Measurements from ENCODE around the gene STX4.

STX4 gene

GRCh38 chr16:31064882-31065461 lies 31.6 kb downstream of the STX4 start:
- H3K27me3 ChIP-seq (replicated peaks; ENCODE audit: control insufficient read depth, insufficient read depth, low read length, poor library complexity, severe bottlenecking), result no peaks in the 10 kb centered on the region
- no peaks in the 10 kb centered on the region for H3K9me3 ChIP-seq (ENCODE audit: control insufficient read depth, low read length)
- H3K4me1 ChIP-seq (ENCODE audit: control insufficient read depth, insufficient read depth, low read length, poor library complexity, severe bottlenecking), result peaks cover 22% of the 10 kb centered on the region
- H3K27ac ChIP-seq (ENCODE audit: insufficient read depth, low read length, poor library complexity, severe bottlenecking), result no peak overlapping the region
- H3K4me3 ChIP-seq (ENCODE audit: insufficient read depth, low read depth, low read length, poor library complexity, severe bottlenecking), result no peak overlapping the region
- DNase-seq, result no peak
- H3K36me3 ChIP-seq (ENCODE audit: control insufficient read depth, insufficient read depth, low read length), result peaks cover 14% of the 10 kb centered on the region

- Histone ChIP-seq H3K4me3 (ENCODE audit: insufficient read depth, low read depth, low read length, poor library complexity, severe bottlenecking) (no peak overlapping the region), H3K9me3 (ENCODE audit: control insufficient read depth, low read length) (no peaks in the 10 kb centered on the region), H3K36me3 (ENCODE audit: control insufficient read depth, insufficient read depth, low read length) (no peaks in the 10 kb centered on the region), H3K4me1 (ENCODE audit: control insufficient read depth, insufficient read depth, low read length, poor library complexity, severe bottlenecking) (peaks cover 27% of the 10 kb centered on the region), H3K27ac (ENCODE audit: insufficient read depth, low read length, poor library complexity, severe bottlenecking) (no peak overlapping the region), H3K27me3 (replicated peaks; ENCODE audit: control insufficient read depth, insufficient read depth, low read length, poor library complexity, severe bottlenecking) (no peaks in the 10 kb centered on the region)
- DNase-seq, result no peak
These were observed 34.0 kb downstream of the STX4 start for GRCh38 chr16:31067342-31067741.

GRCh38 chr16:31071861-31072260 lies 38.5 kb downstream of the STX4 start:
- H3K4me3 ChIP-seq (ENCODE audit: insufficient read depth, low read depth, low read length, poor library complexity, severe bottlenecking), result no peak overlapping the region
- no peak for DNase-seq

GRCh38 chr16:31072540-31073141 lies 39.3 kb downstream of the STX4 start:
- DNase-seq, result no peak
- no peaks in the 10 kb centered on the region for H3K9me3 ChIP-seq (ENCODE audit: control insufficient read depth, low read length)

More at GRCh38 chr16:31071861-31072260, 38.5 kb downstream of the STX4 start:
- Histone ChIP-seq H3K4me1 (ENCODE audit: control insufficient read depth, insufficient read depth, low read length, poor library complexity, severe bottlenecking) (peaks cover 20% of the 10 kb centered on the region), H3K36me3 (ENCODE audit: control insufficient read depth, insufficient read depth, low read length) (peaks cover 9% of the 10 kb centered on the region), H3K9me3 (ENCODE audit: control insufficient read depth, low read length) (no peaks in the 10 kb centered on the region), H3K27me3 (replicated peaks; ENCODE audit: control insufficient read depth, insufficient read depth, low read length, poor library complexity, severe bottlenecking) (no peaks in the 10 kb centered on the region), H3K27ac (ENCODE audit: insufficient read depth, low read length, poor library complexity, severe bottlenecking) (peak overlapping the region; percentile 92)

GRCh38 chr16:31073142-31073969 lies 40.0 kb downstream of the STX4 start:
- Histone ChIP-seq H3K27me3 (replicated peaks; ENCODE audit: control insufficient read depth, insufficient read depth, low read length, poor library complexity, severe bottlenecking) (no peaks in the 10 kb centered on the region), H3K27ac (ENCODE audit: insufficient read depth, low read length, poor library complexity, severe bottlenecking) (peak overlapping the region; percentile 92), H3K4me1 (ENCODE audit: control insufficient read depth, insufficient read depth, low read length, poor library complexity, severe bottlenecking) (peaks cover 20% of the 10 kb centered on the region), H3K4me3 (ENCODE audit: insufficient read depth, low read depth, low read length, poor library complexity, severe bottlenecking) (peak overlapping the region; percentile 91), H3K9me3 (ENCODE audit: control insufficient read depth, low read length) (no peaks in the 10 kb centered on the region), H3K36me3 (ENCODE audit: control insufficient read depth, insufficient read depth, low read length) (peaks cover 24% of the 10 kb centered on the region)
- DNase-seq, result peak; percentile 77 to 80 (median 79)

More at GRCh38 chr16:31072540-31073141, 39.3 kb downstream of the STX4 start:
- H3K4me3 ChIP-seq (ENCODE audit: insufficient read depth, low read depth, low read length, poor library complexity, severe bottlenecking), result peak overlapping the region; percentile 91
- H3K36me3 ChIP-seq (ENCODE audit: control insufficient read depth, insufficient read depth, low read length), result peaks cover 16% of the 10 kb centered on the region
- H3K4me1 ChIP-seq (ENCODE audit: control insufficient read depth, insufficient read depth, low read length, poor library complexity, severe bottlenecking), result peaks cover 20% of the 10 kb centered on the region
- H3K27me3 ChIP-seq (replicated peaks; ENCODE audit: control insufficient read depth, insufficient read depth, low read length, poor library complexity, severe bottlenecking), result no peaks in the 10 kb centered on the region
- H3K27ac ChIP-seq (ENCODE audit: insufficient read depth, low read length, poor library complexity, severe bottlenecking), result peak overlapping the region; percentile 92

GRCh38 chr16:31073970-31074813 lies 40.8 kb downstream of the STX4 start, which contains the start of the genes ZNF646 and ZNF668:
ZNF646 (plus strand) TSS chr16:31074422; CDS start chr16:31076325, 1,903 bp downstream.
ZNF668 (minus strand) TSS chr16:31074240; CDS start chr16:31064459, 9,781 bp downstream.
- H3K4me1 ChIP-seq (ENCODE audit: control insufficient read depth, insufficient read depth, low read length, poor library complexity, severe bottlenecking), result peaks cover 20% of the 10 kb centered on the region
- peak within 1 kb of the TSS; percentile 92 for H3K27ac ChIP-seq (ENCODE audit: insufficient read depth, low read length, poor library complexity, severe bottlenecking)
- H3K27me3 ChIP-seq (replicated peaks; ENCODE audit: control insufficient read depth, insufficient read depth, low read length, poor library complexity, severe bottlenecking), result no peaks in the 10 kb centered on the region
- peak; percentile 96 to 98 (median 97) for DNase-seq
- H3K36me3 ChIP-seq (ENCODE audit: control insufficient read depth, insufficient read depth, low read length), result peaks cover 32% of the 10 kb centered on the region
- peak within 1 kb of the TSS; percentile 91 for H3K4me3 ChIP-seq (ENCODE audit: insufficient read depth, low read depth, low read length, poor library complexity, severe bottlenecking)
- no peaks in the 10 kb centered on the region for H3K9me3 ChIP-seq (ENCODE audit: control insufficient read depth, low read length)

- DNase-seq, result no peak
- Histone ChIP-seq H3K27me3 (replicated peaks; ENCODE audit: control insufficient read depth, insufficient read depth, low read length, poor library complexity, severe bottlenecking) (no peaks in the 10 kb centered on the region), H3K9me3 (ENCODE audit: control insufficient read depth, low read length) (no peaks in the 10 kb centered on the region), H3K27ac (ENCODE audit: insufficient read depth, low read length, poor library complexity, severe bottlenecking) (peak overlapping the region; percentile 92), H3K4me1 (ENCODE audit: control insufficient read depth, insufficient read depth, low read length, poor library complexity, severe bottlenecking) (peaks cover 20% of the 10 kb centered on the region), H3K4me3 (ENCODE audit: insufficient read depth, low read depth, low read length, poor library complexity, severe bottlenecking) (peak overlapping the region; percentile 91), H3K36me3 (ENCODE audit: control insufficient read depth, insufficient read depth, low read length) (peaks cover 36% of the 10 kb centered on the region)
These were observed 41.4 kb downstream of the STX4 start for GRCh38 chr16:31074814-31075183.

- Histone ChIP-seq H3K9me3 (ENCODE audit: control insufficient read depth, low read length) (no peaks in the 10 kb centered on the region), H3K36me3 (ENCODE audit: control insufficient read depth, insufficient read depth, low read length) (peaks cover 44% of the 10 kb centered on the region), H3K4me1 (ENCODE audit: control insufficient read depth, insufficient read depth, low read length, poor library complexity, severe bottlenecking) (peaks cover 20% of the 10 kb centered on the region), H3K27me3 (replicated peaks; ENCODE audit: control insufficient read depth, insufficient read depth, low read length, poor library complexity, severe bottlenecking) (no peaks in the 10 kb centered on the region), H3K4me3 (ENCODE audit: insufficient read depth, low read depth, low read length, poor library complexity, severe bottlenecking) (no peak overlapping the region), H3K27ac (ENCODE audit: insufficient read depth, low read length, poor library complexity, severe bottlenecking) (no peak overlapping the region)
- no peak for DNase-seq
These were observed 43.0 kb downstream of the STX4 start for GRCh38 chr16:31076319-31076718.

- Histone ChIP-seq H3K4me1 (ENCODE audit: control insufficient read depth, insufficient read depth, low read length, poor library complexity, severe bottlenecking) (peaks cover 15% of the 10 kb centered on the region), H3K9me3 (ENCODE audit: control insufficient read depth, low read length) (no peaks in the 10 kb centered on the region), H3K4me3 (ENCODE audit: insufficient read depth, low read depth, low read length, poor library complexity, severe bottlenecking) (no peak overlapping the region), H3K27ac (ENCODE audit: insufficient read depth, low read length, poor library complexity, severe bottlenecking) (no peak overlapping the region), H3K36me3 (ENCODE audit: control insufficient read depth, insufficient read depth, low read length) (peaks cover 47% of the 10 kb centered on the region), H3K27me3 (replicated peaks; ENCODE audit: control insufficient read depth, insufficient read depth, low read length, poor library complexity, severe bottlenecking) (no peaks in the 10 kb centered on the region)
- DNase-seq, result no peak
These were observed 43.7 kb downstream of the STX4 start for GRCh38 chr16:31077024-31077423.

Measured in effector memory CD4-positive, alpha-beta T cell (primary cell).